ENCODE data around the gene TNIK.

The TNIK gene

GRCh38 chr3:171013822-171014748, 446.1 kb downstream of the TNIK start:
- no peak for DNase-seq

GRCh38 chr3:171011873-171012336, 448.3 kb downstream of the TNIK start:
- DNase-seq: no peak
